ENCODE measurements around the gene CTF1.
"Not testable (repeated sequence)": the region's sequence is repeated elsewhere in the genome, so short reads cannot be mapped to it uniquely, and the experiment has no call there.

CTF1 gene

DNA sequence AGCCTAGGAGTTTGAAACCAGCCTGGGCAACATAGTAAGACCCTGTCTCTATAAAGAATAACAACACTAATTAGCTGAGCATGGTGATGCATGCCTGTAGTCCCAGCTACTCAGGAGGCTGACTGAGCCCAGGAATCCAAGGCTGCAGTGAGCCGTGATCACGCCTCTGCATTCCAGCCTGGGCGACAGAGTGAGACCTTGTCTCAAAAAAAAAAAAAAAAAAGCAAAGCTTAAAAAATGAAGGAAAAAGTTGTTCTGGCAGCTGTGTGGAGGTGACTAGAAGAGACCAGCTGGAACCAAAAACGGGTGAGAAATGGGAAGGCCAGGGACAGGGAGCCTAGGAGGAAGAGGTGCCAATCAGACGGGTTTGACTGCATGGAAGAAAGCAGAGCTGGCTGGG is 6.7 kb upstream of the CTF1 start:
- DNase-seq (ENCODE audit: low read depth), result peak; percentile 36
- no peak overlapping the region for H3K4me3 ChIP-seq (ENCODE audit: low read length)
- TF ChIP-seq, protein P1, sequence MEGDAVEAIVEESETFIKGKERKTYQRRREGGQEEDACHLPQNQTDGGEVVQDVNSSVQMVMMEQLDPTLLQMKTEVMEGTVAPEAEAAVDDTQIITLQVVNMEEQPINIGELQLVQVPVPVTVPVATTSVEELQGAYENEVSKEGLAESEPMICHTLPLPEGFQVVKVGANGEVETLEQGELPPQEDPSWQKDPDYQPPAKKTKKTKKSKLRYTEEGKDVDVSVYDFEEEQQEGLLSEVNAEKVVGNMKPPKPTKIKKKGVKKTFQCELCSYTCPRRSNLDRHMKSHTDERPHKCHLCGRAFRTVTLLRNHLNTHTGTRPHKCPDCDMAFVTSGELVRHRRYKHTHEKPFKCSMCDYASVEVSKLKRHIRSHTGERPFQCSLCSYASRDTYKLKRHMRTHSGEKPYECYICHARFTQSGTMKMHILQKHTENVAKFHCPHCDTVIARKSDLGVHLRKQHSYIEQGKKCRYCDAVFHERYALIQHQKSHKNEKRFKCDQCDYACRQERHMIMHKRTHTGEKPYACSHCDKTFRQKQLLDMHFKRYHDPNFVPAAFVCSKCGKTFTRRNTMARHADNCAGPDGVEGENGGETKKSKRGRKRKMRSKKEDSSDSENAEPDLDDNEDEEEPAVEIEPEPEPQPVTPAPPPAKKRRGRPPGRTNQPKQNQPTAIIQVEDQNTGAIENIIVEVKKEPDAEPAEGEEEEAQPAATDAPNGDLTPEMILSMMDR (conservative IDR thresholded peaks at IDR 0.05; ENCODE audit: low read depth, low read length), result no peak

DNA sequence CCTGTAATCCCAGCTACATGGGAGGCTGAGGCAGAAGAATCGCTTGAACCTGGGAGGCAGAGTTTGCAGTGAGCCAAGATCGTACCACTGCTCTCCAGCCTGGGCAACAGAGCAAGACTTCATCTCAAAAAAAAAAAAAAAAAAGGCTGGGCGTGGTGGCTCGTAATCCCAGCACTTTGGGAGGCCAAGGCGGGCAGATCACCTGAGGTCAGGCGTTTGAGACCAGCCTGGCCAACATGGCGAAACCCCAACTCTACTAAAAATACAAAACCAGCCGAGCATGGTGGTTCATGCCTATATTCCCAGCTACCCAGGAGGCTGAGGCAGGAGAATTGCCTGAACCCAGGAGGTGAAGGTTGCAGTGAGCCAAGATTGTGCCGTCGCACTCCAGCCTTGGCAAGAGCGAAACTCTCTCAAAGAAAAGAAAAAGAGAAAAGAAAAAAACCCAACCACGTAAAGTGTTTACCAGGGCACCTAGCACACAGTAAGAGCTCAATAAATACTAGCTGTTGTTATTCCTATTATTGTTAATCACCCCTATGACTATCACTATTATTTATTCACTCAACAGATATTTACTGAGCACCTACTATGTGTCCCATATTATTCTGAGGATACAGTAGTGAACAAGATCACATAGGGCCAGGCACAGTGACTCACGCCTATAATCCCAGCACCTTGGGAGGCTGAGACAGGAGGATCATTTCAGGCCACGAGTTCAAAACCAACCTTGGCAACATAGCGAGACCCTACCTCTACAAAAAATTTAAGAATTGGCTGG is 5.2 kb upstream of the CTF1 start:
- DNase-seq (ENCODE audit: low read depth); H3K4me3 ChIP-seq (ENCODE audit: low read length): not testable (repeated sequence)

DNA sequence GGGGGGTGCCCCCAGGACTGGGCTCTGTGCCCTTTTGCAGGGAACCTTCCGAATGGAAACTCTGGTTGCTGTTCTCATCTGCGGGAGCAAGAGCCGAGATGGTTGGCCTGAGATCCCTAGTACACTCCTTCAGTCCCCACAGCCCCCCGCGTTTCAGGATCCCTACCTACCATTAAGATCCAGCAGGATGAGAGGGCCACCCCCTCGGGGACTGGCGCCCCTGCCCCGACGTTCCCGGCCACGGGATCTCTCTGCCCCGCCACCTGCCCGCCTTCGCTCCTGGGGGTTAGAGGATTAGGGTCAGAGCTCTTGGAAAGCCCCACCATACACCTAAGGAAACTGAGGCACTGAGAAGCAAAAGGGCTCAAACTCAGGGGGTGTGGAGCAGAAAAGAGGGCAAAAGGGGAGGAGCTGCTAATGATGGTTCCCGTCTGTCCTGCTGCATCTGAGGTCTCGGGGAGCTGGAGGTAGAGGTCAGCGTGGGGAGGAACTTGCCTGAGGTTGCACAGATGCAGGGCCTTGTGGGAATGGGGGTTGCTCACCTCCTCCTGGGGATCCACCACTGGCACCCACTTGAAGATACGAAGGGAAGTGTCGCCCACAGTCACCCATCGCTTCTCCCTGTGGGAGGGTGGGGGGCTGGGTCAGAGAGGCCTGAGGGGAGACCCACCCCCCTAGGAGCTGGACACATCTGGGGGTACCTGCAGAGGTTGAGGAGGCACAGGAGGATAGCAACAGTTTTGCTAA is 3.6 kb upstream of the CTF1 start:
- TF ChIP-seq, protein P1 (conservative IDR thresholded peaks at IDR 0.05; ENCODE audit: low read depth, low read length), result no peak
- peak overlapping the region; percentile 80 for H3K4me3 ChIP-seq (ENCODE audit: low read length)
- no peak for DNase-seq (ENCODE audit: low read depth)

DNA sequence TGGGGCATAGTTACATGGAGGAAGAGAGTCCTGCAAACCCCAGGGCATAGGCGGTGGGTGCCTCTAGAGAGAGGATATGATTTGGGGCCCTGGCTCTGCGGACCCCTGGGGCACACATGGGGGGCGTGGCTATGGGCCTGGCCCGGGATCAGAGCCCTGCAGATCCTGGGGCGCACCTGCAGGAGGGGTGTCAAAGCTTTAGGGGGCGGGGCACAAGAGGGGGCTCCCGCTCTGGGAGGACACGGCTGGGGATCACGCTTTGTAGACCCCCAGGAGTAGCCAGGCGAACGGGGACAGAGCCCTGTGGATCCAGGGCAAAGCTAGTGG is 3.0 kb upstream of the CTF1 start:
- H3K4me3 ChIP-seq (ENCODE audit: low read length), result peak overlapping the region; percentile 80
- TF ChIP-seq, protein P1 (conservative IDR thresholded peaks at IDR 0.05; ENCODE audit: low read depth, low read length), result no peak
- DNase-seq (ENCODE audit: low read depth), result no peak

DNA sequence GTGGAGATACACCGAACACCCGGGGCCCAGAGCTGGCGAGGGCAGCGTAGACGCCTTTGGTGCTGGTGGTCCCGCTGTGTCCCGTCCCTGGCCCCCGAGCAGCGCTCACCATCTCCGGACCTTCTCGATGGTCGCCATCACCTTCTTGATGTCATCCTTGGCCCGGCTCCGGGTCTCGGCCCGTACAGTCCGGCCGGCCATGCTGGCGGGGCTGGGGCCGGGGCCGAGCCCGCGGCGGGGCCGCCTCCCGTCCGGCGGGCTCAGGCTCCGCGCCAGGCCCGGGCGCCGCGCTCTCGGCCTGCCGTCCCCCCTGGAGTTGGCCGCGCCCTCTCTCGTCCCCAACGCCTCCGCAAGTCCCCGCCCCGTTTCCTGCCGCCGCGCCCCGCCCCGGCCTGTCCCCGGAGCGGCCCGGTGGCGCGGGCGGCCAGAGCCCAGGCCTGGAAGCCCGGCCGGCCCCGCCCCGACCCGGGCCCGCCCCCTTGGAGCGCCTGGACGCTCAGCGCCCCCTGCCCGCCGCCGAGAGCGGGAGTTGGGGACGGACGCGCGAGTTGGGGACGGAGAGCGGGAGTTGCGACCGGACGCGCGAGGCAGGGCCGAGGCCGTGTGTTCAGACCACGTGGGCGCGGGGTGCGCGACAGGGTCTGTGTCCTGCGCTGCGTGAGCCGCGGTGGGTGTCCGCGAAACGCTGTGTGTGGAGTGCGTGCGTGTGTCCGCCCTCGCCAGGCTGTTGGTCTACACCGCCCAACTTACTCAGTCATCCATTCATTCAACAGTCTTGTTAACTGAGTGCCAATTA is 2.5 kb upstream of the CTF1 start, which contains the start of gene BCL7C:
BCL7C (minus strand) TSS at position 334 of the 796 bp plus-strand sequence; CDS start at position 201, 133 bp downstream.
- peak; percentile 42 for DNase-seq (ENCODE audit: low read depth)
- TF ChIP-seq, protein P1 (conservative IDR thresholded peaks at IDR 0.05; ENCODE audit: low read depth, low read length), result peak; percentile 38
- peak within 1 kb of the TSS; percentile 80 for H3K4me3 ChIP-seq (ENCODE audit: low read length)

DNA sequence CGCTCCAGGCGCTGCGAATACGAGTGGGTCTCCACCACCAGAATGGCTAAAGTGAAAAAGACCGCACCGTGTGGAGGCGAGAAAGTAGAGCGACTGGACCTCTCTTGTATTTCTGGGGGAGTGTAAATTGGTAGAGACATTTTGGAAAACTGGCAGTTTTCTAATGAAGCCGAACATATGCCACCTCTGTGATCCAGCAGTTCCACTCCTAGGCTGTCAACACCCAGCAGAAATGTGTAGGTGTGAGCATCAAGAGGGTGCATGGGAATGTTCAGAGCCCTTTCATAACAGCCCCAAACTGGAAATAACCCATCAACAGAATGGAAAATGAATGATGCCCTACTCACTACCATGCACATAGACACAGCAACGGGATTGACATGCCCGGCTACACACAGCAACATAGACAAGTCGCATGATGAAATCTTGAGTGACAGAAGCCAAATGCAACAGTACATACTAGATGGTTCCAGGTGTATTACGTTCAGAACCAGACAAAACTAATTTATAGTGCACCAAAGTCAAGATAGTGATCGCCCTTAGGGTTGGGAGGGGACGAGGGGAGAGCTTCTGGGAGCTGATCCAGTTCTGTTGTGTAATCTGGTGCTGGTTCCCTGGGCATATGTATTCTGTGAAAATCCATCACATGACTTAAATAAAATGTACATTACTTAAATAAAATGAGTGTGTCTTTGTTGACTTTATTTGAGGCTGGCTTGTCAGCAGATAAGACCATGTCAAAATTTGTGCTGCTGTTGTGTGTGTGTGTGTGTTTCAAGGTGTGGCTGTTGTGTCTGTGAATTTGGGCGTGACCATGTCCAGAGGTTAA is 1.7 kb upstream of the CTF1 start:
- TF ChIP-seq, protein P1 (conservative IDR thresholded peaks at IDR 0.05; ENCODE audit: low read depth, low read length), result no peak
- DNase-seq (ENCODE audit: low read depth), result no peak
- H3K4me3 ChIP-seq (ENCODE audit: low read length), result peak overlapping the region; percentile 48
